Measurements from ENCODE around the gene TBC1D9. TPM values are rescaled to one million over a fixed set of nuclear protein-coding genes. Genes with fewer than 3 reads are reported as not detected.

Gene TBC1D9
- total RNA-seq, 2 donors from 2014 or later: 22.3 to 29.0 TPM

DNA sequence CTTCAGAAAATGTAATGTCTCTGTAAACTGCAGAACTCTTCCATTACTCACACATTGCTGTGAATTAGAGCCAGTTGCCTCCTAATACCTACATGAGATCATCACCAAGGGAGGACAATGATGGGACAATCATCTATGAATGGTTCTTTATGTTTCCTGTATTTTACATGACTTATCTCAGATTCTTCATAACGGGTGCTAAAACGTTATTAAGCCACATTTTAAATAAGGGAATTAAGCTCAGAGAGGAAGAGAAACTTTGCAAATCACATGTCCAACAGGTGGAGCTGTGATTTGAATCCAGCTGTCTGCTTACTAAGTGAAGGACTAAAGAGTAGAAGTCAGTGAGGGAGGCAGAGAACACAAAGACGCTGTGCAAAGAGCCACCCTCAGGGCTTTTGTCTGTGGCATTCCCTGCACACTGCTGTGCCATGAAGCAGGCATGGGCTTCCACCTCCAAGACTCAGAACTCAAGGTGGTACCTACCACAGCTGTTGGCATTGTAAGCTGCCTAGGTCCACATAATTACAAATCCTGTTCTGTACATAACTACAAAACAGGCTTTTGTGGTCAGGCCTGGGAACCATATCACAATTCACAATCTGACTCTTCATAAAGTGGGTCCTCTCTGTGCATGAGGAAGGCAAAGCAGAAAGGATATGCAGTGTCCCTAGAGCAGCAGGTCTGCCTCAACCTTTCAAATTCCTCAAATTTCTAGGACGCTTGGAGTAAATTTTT, 12.8 kb downstream of the TBC1D9 start:
- Mint-ChIP-seq H3K27me3 (ENCODE audit: insufficient read depth) (no peaks in the 10 kb centered on the region), H3K9me3 (peaks cover 8% of the 10 kb centered on the region), H3K4me3 (no peak overlapping the region), H3K27ac (peak overlapping the region; percentile 69), H3K36me3 (ENCODE audit: low read depth) (peaks cover 7% of the 10 kb centered on the region), H3K4me1 (peaks cover 56% of the 10 kb centered on the region)
- Histone ChIP-seq H3K27ac (ENCODE audit: low read depth, low read length) (no peak overlapping the region), H3K4me3 (ENCODE audit: low read length) (no peak overlapping the region), H3K9me3 (ENCODE audit: control insufficient read depth, low read length) (peaks cover 8% of the 10 kb centered on the region), H3K27me3 (ENCODE audit: control insufficient read depth, insufficient read depth, low read length, poor library complexity, severe bottlenecking) (no peaks in the 10 kb centered on the region), H3K4me1 (ENCODE audit: control insufficient read depth, insufficient read depth, low read length) (peaks cover 11% of the 10 kb centered on the region), H3K36me3 (ENCODE audit: control insufficient read depth, insufficient read depth, low read length) (no peaks in the 10 kb centered on the region), H3K9ac (ENCODE audit: extremely low read depth, low read length, poor library complexity, severe bottlenecking) (no peak overlapping the region)
- WGBS, 2 experiments (ENCODE audit: insufficient coverage in 1 of 2, insufficient read length in 1 of 2): 40 to 42% methylated on average over 2 to 4 of the region's 4 CpGs
- TF ChIP-seq, protein P1, sequence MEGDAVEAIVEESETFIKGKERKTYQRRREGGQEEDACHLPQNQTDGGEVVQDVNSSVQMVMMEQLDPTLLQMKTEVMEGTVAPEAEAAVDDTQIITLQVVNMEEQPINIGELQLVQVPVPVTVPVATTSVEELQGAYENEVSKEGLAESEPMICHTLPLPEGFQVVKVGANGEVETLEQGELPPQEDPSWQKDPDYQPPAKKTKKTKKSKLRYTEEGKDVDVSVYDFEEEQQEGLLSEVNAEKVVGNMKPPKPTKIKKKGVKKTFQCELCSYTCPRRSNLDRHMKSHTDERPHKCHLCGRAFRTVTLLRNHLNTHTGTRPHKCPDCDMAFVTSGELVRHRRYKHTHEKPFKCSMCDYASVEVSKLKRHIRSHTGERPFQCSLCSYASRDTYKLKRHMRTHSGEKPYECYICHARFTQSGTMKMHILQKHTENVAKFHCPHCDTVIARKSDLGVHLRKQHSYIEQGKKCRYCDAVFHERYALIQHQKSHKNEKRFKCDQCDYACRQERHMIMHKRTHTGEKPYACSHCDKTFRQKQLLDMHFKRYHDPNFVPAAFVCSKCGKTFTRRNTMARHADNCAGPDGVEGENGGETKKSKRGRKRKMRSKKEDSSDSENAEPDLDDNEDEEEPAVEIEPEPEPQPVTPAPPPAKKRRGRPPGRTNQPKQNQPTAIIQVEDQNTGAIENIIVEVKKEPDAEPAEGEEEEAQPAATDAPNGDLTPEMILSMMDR (conservative IDR thresholded peaks at IDR 0.05): peak; percentile 68
- peak; percentile 71 for DNase-seq

DNA sequence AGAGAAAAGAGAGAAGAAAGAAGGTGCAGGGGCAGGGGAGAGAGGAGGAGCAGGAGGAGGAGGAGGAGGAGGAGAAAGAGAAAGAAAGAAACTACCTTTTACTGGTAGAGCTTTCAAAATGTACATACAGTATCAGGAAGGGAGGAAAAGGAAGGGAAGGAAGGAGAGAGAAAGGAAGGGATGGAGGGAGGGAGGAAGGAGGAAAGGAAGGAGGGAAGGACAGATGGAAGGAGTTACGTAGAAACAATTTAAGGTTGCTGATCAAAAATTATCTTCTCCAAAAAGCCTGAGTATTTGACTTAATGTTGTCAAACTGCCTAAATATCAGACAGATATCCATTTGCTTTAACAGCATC, 13.4 kb downstream of the TBC1D9 start:
- Mint-ChIP-seq H3K36me3 (ENCODE audit: low read depth) (peaks cover 3% of the 10 kb centered on the region), H3K4me3 (no peak overlapping the region), H3K27me3 (ENCODE audit: insufficient read depth) (no peaks in the 10 kb centered on the region), H3K4me1 (peaks cover 57% of the 10 kb centered on the region), H3K9me3 (peaks cover 3% of the 10 kb centered on the region), H3K27ac (no peak overlapping the region)
- H3K9me3 ChIP-seq (ENCODE audit: control insufficient read depth, low read length): peaks cover 5% of the 10 kb centered on the region
- no peak for DNase-seq
- no peaks in the 10 kb centered on the region for H3K27me3 ChIP-seq (ENCODE audit: control insufficient read depth, insufficient read depth, low read length, poor library complexity, severe bottlenecking)
- no peaks in the 10 kb centered on the region for H3K36me3 ChIP-seq (ENCODE audit: control insufficient read depth, insufficient read depth, low read length)
- H3K4me1 ChIP-seq (ENCODE audit: control insufficient read depth, insufficient read depth, low read length): peaks cover 11% of the 10 kb centered on the region
- no peak overlapping the region for H3K9ac ChIP-seq (ENCODE audit: extremely low read depth, low read length, poor library complexity, severe bottlenecking)
- TF ChIP-seq, protein P1 (conservative IDR thresholded peaks at IDR 0.05): no peak
- 83 to 92% methylated on average over 1 of the region's 1 CpG for WGBS, 2 experiments (ENCODE audit: insufficient coverage in 1 of 2, insufficient read length in 1 of 2)
- no peak overlapping the region for H3K4me3 ChIP-seq (ENCODE audit: low read length)
- peak overlapping the region; percentile 16 for H3K27ac ChIP-seq (ENCODE audit: low read depth, low read length)

DNA sequence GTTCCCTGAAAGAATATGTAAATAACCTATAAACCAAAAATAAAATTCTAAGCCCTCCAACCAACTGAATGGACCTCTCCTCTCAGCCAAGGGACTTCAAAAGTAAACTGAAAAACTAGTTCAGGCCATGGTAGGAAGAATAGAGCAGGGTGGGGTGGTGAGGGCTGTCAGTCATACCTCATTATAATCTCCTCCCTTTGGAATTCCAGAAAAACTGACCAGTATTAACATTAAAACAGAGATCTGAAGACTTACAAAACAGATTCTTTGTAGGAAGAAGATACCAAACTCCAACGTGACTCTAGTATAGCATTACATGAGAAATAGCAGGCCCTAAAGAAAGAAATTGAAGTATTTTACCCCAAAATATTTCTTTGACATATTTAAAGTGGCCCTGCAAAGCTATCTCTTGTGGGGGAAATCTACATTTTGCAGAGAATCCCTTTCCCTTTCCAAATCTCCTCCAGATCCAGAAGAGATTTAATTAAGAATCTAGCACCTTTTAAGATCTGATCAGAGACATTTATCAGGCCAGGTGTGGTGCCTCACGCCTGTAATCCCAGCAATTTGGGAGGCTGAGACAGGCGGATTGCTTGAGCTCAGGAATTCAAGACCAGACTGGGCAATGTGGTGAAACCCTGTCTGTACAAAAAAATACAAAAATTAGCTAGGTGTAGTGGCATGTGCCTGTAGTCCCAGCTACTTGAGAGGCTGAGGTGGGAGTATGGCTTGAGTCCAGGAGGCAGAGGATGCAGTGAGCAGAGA, 15.1 kb downstream of the TBC1D9 start:
- Mint-ChIP-seq H3K4me3 (no peak overlapping the region), H3K9me3 (no peaks in the 10 kb centered on the region), H3K4me1 (peaks cover 68% of the 10 kb centered on the region), H3K36me3 (ENCODE audit: low read depth) (peaks cover 2% of the 10 kb centered on the region), H3K27me3 (ENCODE audit: insufficient read depth) (no peaks in the 10 kb centered on the region), H3K27ac (peak overlapping the region; percentile 52)
- no peak overlapping the region for H3K27ac ChIP-seq (ENCODE audit: low read depth, low read length)
- no peaks in the 10 kb centered on the region for H3K36me3 ChIP-seq (ENCODE audit: control insufficient read depth, insufficient read depth, low read length)
- no peaks in the 10 kb centered on the region for H3K9me3 ChIP-seq (ENCODE audit: control insufficient read depth, low read length)
- peak overlapping the region; percentile 9 for H3K4me3 ChIP-seq (ENCODE audit: low read length)
- H3K4me1 ChIP-seq (ENCODE audit: control insufficient read depth, insufficient read depth, low read length): peaks cover 11% of the 10 kb centered on the region
- 82 to 88% methylated on average over 2 to 3 of the region's 3 CpGs for WGBS, 2 experiments (ENCODE audit: insufficient coverage in 1 of 2, insufficient read length in 1 of 2)
- DNase-seq: no peak
- TF ChIP-seq, protein P1 (conservative IDR thresholded peaks at IDR 0.05): no peak
- no peaks in the 10 kb centered on the region for H3K27me3 ChIP-seq (ENCODE audit: control insufficient read depth, insufficient read depth, low read length, poor library complexity, severe bottlenecking)
- H3K9ac ChIP-seq (ENCODE audit: extremely low read depth, low read length, poor library complexity, severe bottlenecking): no peak overlapping the region

Measured in endodermal cell (in vitro differentiated cells).